HepG2 (cell line): ENCODE results near the gene GLS2. TPM values are rescaled to one million over a fixed set of nuclear protein-coding genes. Genes with fewer than 3 reads are reported as not detected.

Experiments used
- CENPBD1 ChIP-seq: sonication (generic); formaldehyde crosslinking; IDR thresholded peaks from 2 replicates; pipeline ENCODE4 v1.8.0; 2022; ENCODE audit warnings: missing genetic modification reagents, low read depth, mild to moderate bottlenecking, borderline replicate concordance
- EHMT2 ChIP-seq: fragments of 200-600 bp; sonication (generic); IDR thresholded peaks from 2 replicates; pipeline ENCODE4 v1.7.0; 2017; ENCODE audit warnings: antibody characterized with exemption, low read depth, low read length, borderline replicate concordance
- ELF1 ChIP-seq: sonication (generic); formaldehyde crosslinking; IDR thresholded peaks from 2 replicates; pipeline ENCODE4 v1.4.0; 2020; ENCODE audit warnings: missing genetic modification reagents
- HIVEP1 ChIP-seq: sonication (generic); formaldehyde crosslinking; IDR thresholded peaks from 2 replicates; pipeline ENCODE4 v1.4.0; 2020; ENCODE audit warnings: mild to moderate bottlenecking, missing genetic modification reagents
- KLF12 ChIP-seq: sonication (generic); formaldehyde crosslinking; IDR thresholded peaks from 2 replicates; pipeline ENCODE4 v1.4.0; 2020; ENCODE audit warnings: missing genetic modification reagents, borderline replicate concordance
- MIXL1 ChIP-seq: IDR thresholded peaks from 2 replicates; pipeline ENCODE4 v1.6.1; 2016
- MXD1 ChIP-seq: sonication (generic); formaldehyde crosslinking; IDR thresholded peaks from 2 replicates; pipeline ENCODE4 v1.4.0; 2020; ENCODE audit warnings: mild to moderate bottlenecking, missing genetic modification reagents
- NFKB2 ChIP-seq: sonication (generic); formaldehyde crosslinking; IDR thresholded peaks from 2 replicates; pipeline ENCODE4 v1.4.0; 2020; ENCODE audit warnings: missing genetic modification reagents, borderline replicate concordance
- ONECUT2 ChIP-seq: sonication (generic); formaldehyde crosslinking; IDR thresholded peaks from 2 replicates; pipeline ENCODE4 v1.4.0; 2020; ENCODE audit warnings: missing genetic modification reagents
- PLRG1 ChIP-seq: fragments of 450-650 bp; conservative IDR thresholded peaks from 2 replicates; pipeline ENCODE4 v1.6.1; 2016
- SCMH1 ChIP-seq: sonication (generic); formaldehyde crosslinking; IDR thresholded peaks from 2 replicates; pipeline ENCODE4 v1.9.0; 2021; ENCODE audit warnings: missing genetic modification reagents, mild to moderate bottlenecking, borderline replicate concordance
- SNAPC5 ChIP-seq: sonication (generic); formaldehyde crosslinking; IDR thresholded peaks from 2 replicates; pipeline ENCODE4 v1.8.1; 2023; ENCODE audit warnings: mild to moderate bottlenecking, missing genetic modification reagents, borderline replicate concordance
- SYNCRIP ChIP-seq: fragments of 200-400 bp; formaldehyde crosslinking; IDR thresholded peaks from 2 replicates; pipeline ENCODE4 v1.6.1; 2018; ENCODE audit warnings: mild to moderate bottlenecking, low read depth, low read length; ENCODE audit not compliant: insufficient read depth
- TOE1 ChIP-seq: sonication (generic); formaldehyde crosslinking; IDR thresholded peaks from 2 replicates; pipeline ENCODE4 v1.4.0; 2020; ENCODE audit warnings: mild to moderate bottlenecking, missing genetic modification reagents
- ZNF3 ChIP-seq: IDR thresholded peaks from 2 replicates; pipeline ENCODE4 v1.7.0; 2017; ENCODE audit warnings: inconsistent platforms
- ZNF580 ChIP-seq: IDR thresholded peaks from 2 replicates; pipeline ENCODE4 v1.6.1; 2016; ENCODE audit warnings: low read depth, borderline replicate concordance
- ZNF598 ChIP-seq: sonication (generic); formaldehyde crosslinking; IDR thresholded peaks from 2 replicates; pipeline ENCODE4 v1.5.1; 2020; ENCODE audit warnings: mild to moderate bottlenecking, missing genetic modification reagents, borderline replicate concordance
- ZNF7 ChIP-seq: IDR thresholded peaks from 2 replicates; pipeline ENCODE4 v1.6.1; 2016; ENCODE audit warnings: missing biosample characterization, missing genetic modification reagents
- polyA plus RNA-seq, 8 experiments: library from polyadenylated mRNA; depleted of rRNA in 3 of 8; stranded (reverse) in 7 of 8; unstranded in 1 of 8; fragments of >200 nt; fragmentation: Illumina TruSeq in 4 of 8; extraction: Trizol in 4 of 8; gene quantifications; 2 replicates each; pipeline versions ENCODE4 v1.2.1 to v1.2.3, GENCODE V29; 2011 to 2016; ENCODE audit warnings: low read depth in 4 of 8, missing spikeins in 1 of 8, mixed read lengths in 1 of 8; ENCODE audit not compliant: insufficient read depth in 1 of 8
- total RNA-seq, 5 experiments: library from RNA; depleted of rRNA; stranded (reverse); fragments of >200 nt; fragmentation: Illumina TruSeq; extraction: Trizol; gene quantifications; 2 replicates each; pipeline ENCODE4 v1.2.3, GENCODE V29; 2016; ENCODE audit warnings: low read depth in 1 of 5
- TF ChIP-seq, protein P1 (sequence below): sonication (generic); formaldehyde crosslinking; IDR thresholded peaks from 2 replicates; pipeline ENCODE4 v1.8.0; 2022; ENCODE audit warnings: mild to moderate bottlenecking, missing genetic modification reagents, borderline replicate concordance
- TF ChIP-seq, protein P2 (sequence below), 2 experiments: sonication (generic) in 1 of 2; formaldehyde crosslinking in 1 of 2; IDR thresholded peaks; 2 replicates each; pipeline versions ENCODE4 v1.4.0 to v1.6.1; 2016 to 2020; ENCODE audit warnings: borderline replicate concordance in 1 of 2, low read depth in 1 of 2, mild to moderate bottlenecking in 1 of 2, missing genetic modification reagents in 1 of 2

Gene GLS2
- total and polyA plus RNA-seq, 2 of the 13 experiments (the other 11 are each of a cell fraction or from before 2014, with no cell fraction given), result 8.6 to 12.2 TPM

GRCh38 chr12:56468216-56469006, 19.6 kb downstream of the GLS2 start, which contains the start of gene SPRYD4 (continued):
- TF ChIP-seq CENPBD1 (CRISPR knock-in tag), result no peak
- TF ChIP-seq ELF1, result peak; percentile 60
- TF ChIP-seq, protein P1, sequence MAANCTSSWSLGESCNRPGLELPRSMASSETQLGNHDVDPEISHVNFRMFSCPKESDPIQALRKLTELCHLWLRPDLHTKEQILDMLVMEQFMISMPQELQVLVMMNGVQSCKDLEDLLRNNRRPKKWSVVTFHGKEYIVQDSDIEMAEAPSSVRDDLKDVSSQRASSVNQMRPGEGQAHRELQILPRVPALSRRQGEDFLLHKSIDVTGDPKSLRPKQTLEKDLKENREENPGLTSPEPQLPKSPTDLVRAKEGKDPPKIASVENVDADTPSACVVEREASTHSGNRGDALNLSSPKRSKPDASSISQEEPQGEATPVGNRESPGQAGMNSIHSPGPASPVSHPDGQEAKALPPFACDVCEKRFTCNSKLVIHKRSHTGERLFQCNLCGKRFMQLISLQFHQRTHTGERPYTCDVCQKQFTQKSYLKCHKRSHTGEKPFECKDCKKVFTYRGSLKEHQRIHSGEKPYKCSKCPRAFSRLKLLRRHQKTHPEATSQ (CRISPR knock-in tag), result peak; percentile 86; the same call in 1 of the 2 replicates
- peak; percentile 94 for TF ChIP-seq ZNF580 (CRISPR knock-in tag)
- no peak for TF ChIP-seq SCMH1
- peak; percentile 91 for TF ChIP-seq TOE1
- peak; percentile 66 for TF ChIP-seq HIVEP1 (CRISPR knock-in tag)
- TF ChIP-seq SYNCRIP, result no peak
- no peak for TF ChIP-seq ZNF7 (CRISPR knock-in tag)
- peak; percentile 74; the same call in 1 of the 2 replicates for TF ChIP-seq KLF12 (CRISPR knock-in tag)
- TF ChIP-seq, protein P2, sequence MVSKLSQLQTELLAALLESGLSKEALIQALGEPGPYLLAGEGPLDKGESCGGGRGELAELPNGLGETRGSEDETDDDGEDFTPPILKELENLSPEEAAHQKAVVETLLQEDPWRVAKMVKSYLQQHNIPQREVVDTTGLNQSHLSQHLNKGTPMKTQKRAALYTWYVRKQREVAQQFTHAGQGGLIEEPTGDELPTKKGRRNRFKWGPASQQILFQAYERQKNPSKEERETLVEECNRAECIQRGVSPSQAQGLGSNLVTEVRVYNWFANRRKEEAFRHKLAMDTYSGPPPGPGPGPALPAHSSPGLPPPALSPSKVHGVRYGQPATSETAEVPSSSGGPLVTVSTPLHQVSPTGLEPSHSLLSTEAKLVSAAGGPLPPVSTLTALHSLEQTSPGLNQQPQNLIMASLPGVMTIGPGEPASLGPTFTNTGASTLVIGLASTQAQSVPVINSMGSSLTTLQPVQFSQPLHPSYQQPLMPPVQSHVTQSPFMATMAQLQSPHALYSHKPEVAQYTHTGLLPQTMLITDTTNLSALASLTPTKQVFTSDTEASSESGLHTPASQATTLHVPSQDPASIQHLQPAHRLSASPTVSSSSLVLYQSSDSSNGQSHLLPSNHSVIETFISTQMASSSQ (IDR thresholded peaks at IDR 0.05; ENCODE audit: low read depth), result no peak
- TF ChIP-seq, protein P2 (CRISPR knock-in tag; IDR thresholded peaks at IDR 0.05; ENCODE audit: borderline replicate concordance), result peak; percentile 73; the same call in 1 of the 2 replicates
- TF ChIP-seq EHMT2, result 0 out of 2 replicates have a peak, but pooled peaks have one; percentile 17
- TF ChIP-seq ZNF3, result no peak
- peak; percentile 79; the same call in 1 of the 2 replicates for TF ChIP-seq NFKB2 (CRISPR knock-in tag)
- TF ChIP-seq SNAPC5, result peak; percentile 86; the same call in 1 of the 2 replicates
- TF ChIP-seq ZNF598 (CRISPR knock-in tag), result peak; percentile 44; the same call in 1 of the 2 replicates
- peak; percentile 97 for TF ChIP-seq MXD1
- TF ChIP-seq ONECUT2, result peak; percentile 7; the same call in 1 of the 2 replicates
- peak; percentile 75 for TF ChIP-seq MIXL1
- no peak for TF ChIP-seq PLRG1
